GM12873 (cell line): ENCODE data around the gene SHOX.

Experiments used
- TF ChIP-seq, protein P1 (sequence below): IDR thresholded peaks from 2 replicates; pipeline ENCODE4 v1.5.1; 2012; ENCODE audit warnings: low read depth, mild to moderate bottlenecking, moderate library complexity, low read length, control low read depth; ENCODE audit not compliant: insufficient read depth; ENCODE audit errors: missing control alignments

Gene SHOX

DNA sequence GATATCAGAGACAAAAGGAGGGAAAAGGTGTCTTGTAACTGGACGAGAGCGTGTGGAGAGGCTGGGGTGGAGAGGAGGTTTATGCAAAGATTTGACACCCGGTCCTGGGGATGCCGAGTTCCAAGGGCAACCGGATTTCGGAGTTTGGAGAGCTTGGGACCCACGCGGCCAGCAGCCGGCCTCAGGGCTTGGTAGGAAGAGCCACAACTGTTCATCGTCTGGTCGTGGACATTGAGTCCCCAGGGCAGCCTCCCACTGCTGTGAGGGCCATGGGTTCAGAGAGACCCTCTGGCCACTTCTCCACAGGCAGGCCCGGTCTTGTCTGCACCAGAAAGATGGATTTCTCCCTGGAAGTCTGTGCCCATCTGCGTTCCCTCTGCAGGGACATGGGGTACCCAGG lies 46.8 kb downstream of the SHOX start:
- TF ChIP-seq, protein P1, sequence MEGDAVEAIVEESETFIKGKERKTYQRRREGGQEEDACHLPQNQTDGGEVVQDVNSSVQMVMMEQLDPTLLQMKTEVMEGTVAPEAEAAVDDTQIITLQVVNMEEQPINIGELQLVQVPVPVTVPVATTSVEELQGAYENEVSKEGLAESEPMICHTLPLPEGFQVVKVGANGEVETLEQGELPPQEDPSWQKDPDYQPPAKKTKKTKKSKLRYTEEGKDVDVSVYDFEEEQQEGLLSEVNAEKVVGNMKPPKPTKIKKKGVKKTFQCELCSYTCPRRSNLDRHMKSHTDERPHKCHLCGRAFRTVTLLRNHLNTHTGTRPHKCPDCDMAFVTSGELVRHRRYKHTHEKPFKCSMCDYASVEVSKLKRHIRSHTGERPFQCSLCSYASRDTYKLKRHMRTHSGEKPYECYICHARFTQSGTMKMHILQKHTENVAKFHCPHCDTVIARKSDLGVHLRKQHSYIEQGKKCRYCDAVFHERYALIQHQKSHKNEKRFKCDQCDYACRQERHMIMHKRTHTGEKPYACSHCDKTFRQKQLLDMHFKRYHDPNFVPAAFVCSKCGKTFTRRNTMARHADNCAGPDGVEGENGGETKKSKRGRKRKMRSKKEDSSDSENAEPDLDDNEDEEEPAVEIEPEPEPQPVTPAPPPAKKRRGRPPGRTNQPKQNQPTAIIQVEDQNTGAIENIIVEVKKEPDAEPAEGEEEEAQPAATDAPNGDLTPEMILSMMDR, result no peak

DNA sequence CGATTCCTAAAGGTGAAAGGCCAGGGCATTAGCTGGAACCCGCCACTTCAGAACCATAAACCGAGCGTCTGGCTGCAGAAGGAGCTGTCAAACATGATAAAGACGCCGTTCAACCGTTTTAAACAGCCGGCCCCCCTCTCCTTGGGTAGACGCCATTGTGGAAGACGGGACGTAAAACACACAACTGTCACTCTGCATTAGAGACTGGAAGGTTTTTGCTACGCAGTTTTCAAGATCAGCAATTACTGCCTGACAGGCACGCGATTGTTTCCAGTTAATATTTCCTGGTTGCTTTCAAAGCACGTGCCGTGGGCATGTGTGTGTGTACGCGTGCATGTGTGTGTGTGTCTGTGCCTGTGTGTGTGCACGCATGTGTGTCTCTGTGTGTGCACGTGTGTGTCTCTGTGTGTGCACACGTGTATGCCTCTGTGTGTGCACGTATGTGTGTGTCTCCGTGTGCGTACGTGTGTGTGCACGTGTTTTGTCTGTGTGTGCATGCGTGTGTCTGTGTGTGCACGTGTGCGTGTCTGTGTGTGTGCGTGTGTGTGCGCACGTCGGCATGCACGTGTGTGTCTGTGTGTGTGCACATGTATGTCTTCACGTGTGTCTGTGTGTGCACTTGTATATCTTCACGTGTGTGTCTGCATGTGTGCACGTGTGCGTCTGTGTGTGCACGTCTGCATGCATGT lies 48.8 kb downstream of the SHOX start:
- TF ChIP-seq, protein P1, result no peak

DNA sequence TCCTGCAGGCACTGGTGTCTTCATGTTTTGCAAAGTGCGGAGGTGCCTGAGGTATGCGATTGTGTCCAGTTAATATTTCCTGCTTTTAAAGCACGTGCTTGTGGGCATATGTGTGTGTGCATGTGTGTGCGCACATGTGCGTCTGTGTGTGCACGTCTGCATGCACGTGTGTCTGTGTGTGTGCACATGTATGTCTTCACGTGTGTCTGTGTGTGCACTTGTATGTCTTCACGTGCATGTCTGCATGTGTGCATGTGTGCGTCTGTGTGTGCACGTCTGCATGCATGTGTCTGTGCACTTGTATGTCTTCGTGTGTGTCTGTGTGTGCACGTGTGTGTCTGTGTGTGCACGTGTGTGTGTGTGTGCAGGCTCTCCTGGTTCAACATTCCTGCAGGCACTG lies 49.5 kb downstream of the SHOX start:
- TF ChIP-seq, protein P1, result no peak

DNA sequence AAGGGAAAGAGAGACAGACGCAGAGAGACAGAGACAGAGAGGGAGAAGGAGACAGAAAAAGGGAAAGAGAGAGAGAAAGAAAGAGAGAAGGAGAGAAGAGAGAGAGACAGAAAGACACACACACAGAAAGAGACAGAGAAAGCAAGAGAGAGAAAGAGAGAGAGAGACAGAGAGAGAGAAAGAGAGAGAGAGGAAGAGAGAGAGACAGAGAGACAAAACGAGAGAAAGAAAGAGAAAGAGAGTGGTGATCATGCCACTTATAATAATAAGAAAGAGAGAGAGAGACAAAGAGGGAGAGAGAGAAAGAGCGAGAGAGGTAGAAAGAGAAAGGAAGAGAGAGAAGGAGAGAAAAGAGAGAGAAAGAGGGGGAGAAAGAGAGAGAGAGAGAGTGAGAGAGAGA lies 51.4 kb downstream of the SHOX start:
- TF ChIP-seq, protein P1, result no peak

DNA sequence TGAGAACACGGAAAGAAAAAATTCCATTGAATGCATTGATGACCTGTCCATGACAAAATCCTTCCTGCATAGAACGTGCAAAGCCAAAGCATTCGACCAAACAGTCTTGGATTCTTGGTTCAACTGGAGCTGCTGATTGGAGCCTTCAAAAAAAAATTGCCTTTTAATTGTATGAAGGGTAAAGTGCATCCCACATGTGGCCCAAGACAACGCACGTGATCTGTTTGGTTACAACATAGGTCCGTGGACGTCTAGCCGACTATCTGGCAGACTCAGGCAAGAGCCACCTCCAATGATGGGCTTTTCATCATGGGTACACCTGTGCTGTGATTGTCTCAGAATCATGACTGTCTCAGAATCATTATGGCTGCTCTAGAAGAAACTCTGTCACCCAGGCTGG lies 52.3 kb downstream of the SHOX start:
- TF ChIP-seq, protein P1, result no peak

DNA sequence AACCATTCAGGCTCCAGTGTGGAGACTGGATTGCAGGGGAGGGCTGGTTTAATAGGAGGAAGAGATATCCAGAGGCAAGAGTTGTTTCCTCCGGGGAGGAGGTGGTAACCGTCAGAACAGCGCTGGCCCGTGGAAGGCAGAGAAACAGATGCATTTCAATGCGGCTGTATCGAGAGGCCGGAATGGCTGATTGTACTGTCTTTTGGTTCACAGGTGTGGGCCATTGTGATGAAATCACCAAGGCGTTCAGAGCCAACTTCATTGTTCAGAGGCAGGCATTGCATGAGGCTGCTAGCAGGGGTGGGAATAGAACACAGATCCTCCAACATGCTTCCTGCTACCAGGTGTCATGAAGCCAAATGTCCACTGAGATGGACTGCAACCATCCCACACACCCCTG lies 53.0 kb downstream of the SHOX start:
- TF ChIP-seq, protein P1, result no peak

DNA sequence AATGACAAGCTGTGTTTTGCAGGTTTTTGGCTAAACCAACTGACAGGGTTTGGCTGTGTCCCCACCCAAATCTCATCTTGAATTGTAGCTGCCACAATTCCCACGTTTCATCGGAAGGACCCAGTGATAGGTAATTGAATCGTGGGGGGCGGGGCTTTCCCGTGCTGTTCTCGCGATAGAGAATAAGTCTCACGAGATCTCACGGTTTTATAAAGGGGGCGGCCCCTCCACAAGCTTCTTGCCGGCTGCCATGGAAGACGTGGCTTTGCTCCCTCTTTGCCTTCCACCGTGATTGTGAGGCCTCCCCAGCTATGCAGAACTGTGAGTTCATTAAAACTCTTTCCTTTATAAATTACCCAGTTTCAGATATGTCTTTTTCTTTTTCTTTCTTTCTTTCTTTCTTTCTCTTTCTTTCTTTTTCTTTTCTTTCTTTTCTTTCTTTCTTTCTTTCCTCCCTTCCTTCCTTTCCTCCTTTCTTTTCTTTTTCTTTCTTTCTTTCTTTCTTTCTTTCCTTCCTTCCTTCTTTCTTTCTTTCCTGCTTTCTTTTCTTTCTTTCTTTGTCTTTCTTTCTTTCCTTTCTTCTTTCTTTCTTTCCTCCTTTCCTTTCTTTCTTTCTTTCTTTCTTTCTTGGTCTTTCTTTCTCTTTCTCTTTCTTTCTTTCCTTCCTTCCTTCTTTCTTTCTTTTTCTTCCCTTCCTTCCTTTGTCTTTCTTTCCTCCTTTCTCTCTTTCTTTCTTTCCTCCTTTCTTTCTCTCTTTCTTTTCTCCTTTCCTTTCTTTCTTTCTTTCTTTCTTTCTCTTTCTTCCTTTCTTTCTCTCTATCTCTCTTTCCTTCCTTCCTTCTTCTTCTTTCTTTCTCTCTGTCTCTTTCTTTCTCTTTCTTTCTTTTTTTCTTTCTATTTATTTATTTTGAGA lies 54.8 kb downstream of the SHOX start:
- TF ChIP-seq, protein P1, result no peak
